Parathyroid adenoma (tissue), 2 donors: ENCODE results near the gene PARP3.
A peak's percentile ranks its signal among the peaks of the same experiment; 100 is the strongest.

Experiments
- H2AFZ ChIP-seq: fragments of 300-600 bp; sonication (generic); one replicate; pipeline ENCODE4 v1.7.0; 2017; ENCODE audit warnings: antibody characterized with exemption, mild to moderate bottlenecking
- H3K27ac ChIP-seq: fragments of 300-600 bp; sonication (generic); one replicate; pipeline ENCODE4 v1.7.0; 2017
- H3K27me3 ChIP-seq: fragments of 300-600 bp; sonication (generic); one replicate; pipeline ENCODE4 v1.7.0; 2017; ENCODE audit warnings: low read length; ENCODE audit not compliant: control insufficient read depth, insufficient read depth
- H3K36me3 ChIP-seq: fragments of 300-600 bp; sonication (generic); one replicate; pipeline ENCODE4 v1.7.0; 2017; ENCODE audit warnings: low read length; ENCODE audit not compliant: control insufficient read depth, insufficient read depth
- H3K4me1 ChIP-seq: fragments of 300-600 bp; sonication (generic); one replicate; pipeline ENCODE4 v1.7.0; 2017; ENCODE audit warnings: control low read depth
- H3K4me2 ChIP-seq: fragments of 300-600 bp; sonication (generic); one replicate; pipeline ENCODE4 v1.7.0; 2017; ENCODE audit warnings: low read length
- H3K4me3 ChIP-seq: fragments of 300-600 bp; sonication (generic); one replicate; pipeline ENCODE4 v1.7.0; 2017; ENCODE audit warnings: low read depth, low read length
- H3K79me2 ChIP-seq: fragments of 300-600 bp; sonication (generic); one replicate; pipeline ENCODE4 v1.7.0; 2017; ENCODE audit warnings: control low read depth
- H3K9ac ChIP-seq: fragments of 300-600 bp; sonication (generic); one replicate; pipeline ENCODE4 v1.7.0; 2017; ENCODE audit warnings: mild to moderate bottlenecking
- H3K9me3 ChIP-seq: fragments of 300-600 bp; sonication (generic); one replicate; pipeline ENCODE4 v1.7.0; 2017; ENCODE audit warnings: low read length; ENCODE audit not compliant: control insufficient read depth
- CTCF ChIP-seq: fragments of 300-600 bp; sonication (generic); IDR thresholded peaks from one replicate; pipeline ENCODE4 v1.7.0; 2017; ENCODE audit warnings: antibody characterized with exemption, mild to moderate bottlenecking
- donor health status: primary hyperparathyroidism.

Gene PARP3

DNA sequence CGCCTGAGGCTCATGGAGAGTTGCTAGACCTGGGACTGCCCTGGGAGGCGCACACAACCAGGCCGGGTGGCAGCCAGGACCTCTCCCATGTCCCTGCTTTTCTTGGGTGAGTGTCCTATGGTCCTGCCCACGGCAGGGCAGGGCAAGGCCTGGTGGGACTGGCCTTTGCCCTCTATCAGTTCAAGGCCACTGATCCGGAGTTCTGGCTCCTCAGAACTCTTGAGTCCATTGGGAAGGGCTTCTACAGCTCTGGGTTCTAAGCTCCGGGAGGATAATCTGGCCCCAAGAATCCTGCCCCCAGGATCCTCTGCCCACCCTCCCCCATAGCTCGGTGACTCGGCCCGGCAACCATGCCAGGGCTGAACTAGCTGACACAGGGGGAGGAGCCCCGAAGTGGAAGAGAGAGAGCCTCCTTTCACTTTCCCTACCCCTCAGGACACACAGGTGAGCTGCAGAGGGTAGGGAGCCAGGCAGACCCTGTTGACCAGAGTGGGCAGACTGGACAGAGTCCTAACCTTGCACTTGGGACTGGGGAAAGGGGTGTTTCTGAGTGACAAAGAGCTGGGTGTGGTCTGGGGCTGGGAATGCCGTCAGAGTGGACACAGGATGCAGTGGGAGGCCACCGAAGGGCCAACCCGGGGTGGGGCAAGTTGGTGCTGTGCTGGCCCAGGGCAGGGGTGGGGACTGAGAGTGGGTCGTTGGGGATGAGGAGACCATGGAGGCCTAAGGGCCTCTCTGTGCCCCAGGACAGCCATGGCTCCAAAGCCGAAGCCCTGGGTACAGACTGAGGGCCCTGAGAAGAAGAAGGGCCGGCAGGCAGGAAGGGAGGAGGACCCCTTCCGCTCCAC lies 664 bp downstream of the PARP3 start:
- H2AFZ ChIP-seq = peak overlapping the region; percentile 96
- no peaks in the 10 kb centered on the region for H3K27me3 ChIP-seq
- H3K9ac ChIP-seq = peak overlapping the region; percentile 93
- peak overlapping the region; percentile 62 for H3K4me3 ChIP-seq
- peaks cover 12% of the 10 kb centered on the region for H3K4me1 ChIP-seq
- no peaks in the 10 kb centered on the region for H3K36me3 ChIP-seq
- no peaks in the 10 kb centered on the region for H3K79me2 ChIP-seq
- TF ChIP-seq CTCF = no peak
- H3K9me3 ChIP-seq = no peaks in the 10 kb centered on the region
- peak overlapping the region; percentile 97 for H3K27ac ChIP-seq
- peak overlapping the region; percentile 82 for H3K4me2 ChIP-seq

GRCh38 chr3:51943451-51944391 lies 1.6 kb downstream of the PARP3 start:
- Histone ChIP-seq H3K36me3 (no peaks in the 10 kb centered on the region), H3K4me3 (peak overlapping the region; percentile 62), H3K27me3 (no peaks in the 10 kb centered on the region)

GRCh38 chr3:51944451-51945021 lies 2.4 kb downstream of the PARP3 start:
- Histone ChIP-seq H3K4me1 (peaks cover 12% of the 10 kb centered on the region), H3K79me2 (no peaks in the 10 kb centered on the region), H3K9me3 (no peaks in the 10 kb centered on the region), H2AFZ (no peak overlapping the region), H3K9ac (no peak overlapping the region), H3K4me2 (no peak overlapping the region), H3K36me3 (no peaks in the 10 kb centered on the region), H3K27me3 (no peaks in the 10 kb centered on the region), H3K27ac (no peak overlapping the region), H3K4me3 (no peak overlapping the region)
- TF ChIP-seq CTCF = no peak

More at GRCh38 chr3:51943451-51944391, 1.6 kb downstream of the PARP3 start:
- H2AFZ ChIP-seq = peak overlapping the region; percentile 96
- H3K9ac ChIP-seq = no peak overlapping the region
- peaks cover 12% of the 10 kb centered on the region for H3K4me1 ChIP-seq
- no peaks in the 10 kb centered on the region for H3K79me2 ChIP-seq
- H3K4me2 ChIP-seq = peak overlapping the region; percentile 82
- no peak for TF ChIP-seq CTCF
- H3K9me3 ChIP-seq = no peaks in the 10 kb centered on the region
- H3K27ac ChIP-seq = peak overlapping the region; percentile 97

- Histone ChIP-seq H3K27me3 (no peaks in the 10 kb centered on the region), H2AFZ (no peak overlapping the region), H3K79me2 (no peaks in the 10 kb centered on the region), H3K36me3 (no peaks in the 10 kb centered on the region), H3K4me3 (no peak overlapping the region), H3K27ac (no peak overlapping the region), H3K9ac (no peak overlapping the region), H3K4me2 (no peak overlapping the region), H3K9me3 (no peaks in the 10 kb centered on the region), H3K4me1 (peaks cover 12% of the 10 kb centered on the region)
- no peak for TF ChIP-seq CTCF
Observed at GRCh38 chr3:51945031-51945840, 3.1 kb downstream of the PARP3 start.
